NCI-H345 treated with DMSO at 0.1 percent for 48 hours (cell line): Measurements from ENCODE around the gene KRT37.
"Not testable (repeated sequence)": the region's sequence is repeated elsewhere in the genome, so short reads cannot be mapped to it uniquely, and the experiment has no call there.

Experiments
- DNase-seq: peaks from one replicate; lab custom pipeline; 2025; ENCODE audit not compliant: unreplicated experiment; lab: John Stamatoyannopoulos, UW

Gene KRT37

DNA sequence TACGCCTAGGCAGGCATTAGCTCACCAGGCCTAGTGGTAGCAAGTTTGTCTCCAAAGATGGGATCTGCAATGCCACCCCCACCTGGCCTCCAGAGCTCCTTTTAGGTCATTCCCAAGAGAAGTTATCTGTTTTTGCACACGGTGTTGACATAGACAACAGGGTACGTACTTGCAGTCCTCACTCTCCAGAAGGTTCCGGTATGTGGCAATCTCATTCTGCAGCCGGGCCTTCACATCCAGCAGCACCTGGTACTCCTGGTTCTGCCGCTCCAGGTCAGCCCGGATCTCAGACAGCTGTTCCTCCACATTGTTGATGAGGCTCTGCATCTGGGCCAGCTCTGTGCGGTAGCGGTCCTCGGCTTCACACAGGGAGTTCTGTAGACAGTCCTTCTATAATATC lies 17.2 kb downstream of the KRT37 start:
- no peak for DNase-seq

DNA sequence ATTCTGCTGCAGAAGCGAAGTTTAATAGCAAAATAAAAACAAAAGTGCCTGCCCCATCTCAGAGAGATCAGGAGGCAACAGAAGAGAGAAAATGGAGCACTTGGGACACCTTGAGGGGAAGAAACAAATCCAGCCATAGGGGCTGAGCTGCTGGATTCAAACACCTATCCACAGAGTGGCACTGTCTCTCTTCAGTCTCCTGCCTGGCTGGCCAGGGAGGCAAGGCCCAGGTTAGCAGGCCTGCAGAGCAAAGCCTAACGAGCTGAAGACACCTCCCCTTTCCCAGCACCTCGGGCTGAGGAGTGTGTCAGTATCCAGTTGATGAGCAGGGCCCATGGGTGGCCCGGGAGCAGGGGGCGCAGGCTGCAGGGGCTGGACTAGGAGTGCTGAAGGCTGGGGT lies 18.2 kb downstream of the KRT37 start:
- DNase-seq, result no peak

- no peak for DNase-seq
These were observed 20.2 kb downstream of the KRT37 start for GRCh38 chr17:41404024-41404671.

- DNase-seq, result no peak
These were observed 20.9 kb downstream of the KRT37 start for GRCh38 chr17:41403404-41404023.

GRCh38 chr17:41402161-41402560 lies 22.2 kb downstream of the KRT37 start:
- no peak for DNase-seq

DNA sequence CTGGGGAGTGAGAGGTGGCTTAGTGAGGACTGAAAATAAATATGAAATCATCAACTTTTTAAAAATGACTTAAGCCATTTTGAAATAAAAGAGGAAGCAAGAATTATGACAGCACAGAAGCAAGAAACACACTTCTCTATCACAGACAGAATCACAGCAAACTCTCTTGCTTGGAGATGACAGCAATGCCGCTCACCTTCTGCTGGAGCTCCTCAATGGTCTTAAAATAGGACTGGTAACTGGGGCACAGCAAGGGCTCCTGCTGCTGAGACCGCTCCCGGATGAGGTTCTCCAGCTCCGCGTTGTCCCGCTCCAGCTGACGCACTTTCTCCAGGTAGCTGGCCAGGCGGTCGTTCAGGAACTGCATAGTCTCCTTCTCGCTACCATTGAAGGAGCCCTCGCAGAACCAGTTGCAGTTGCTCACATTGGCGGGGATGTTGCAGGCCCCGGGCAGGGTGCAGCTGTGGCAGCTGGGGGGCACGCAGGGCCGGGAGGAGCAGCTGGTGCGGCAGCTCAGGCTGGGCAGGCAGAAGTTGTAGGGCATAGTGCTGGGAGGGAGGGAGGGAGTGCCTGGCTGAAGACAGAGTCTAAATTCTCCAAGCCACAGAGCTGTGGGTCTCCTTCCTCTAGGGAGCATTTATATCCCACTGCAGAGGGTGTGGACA lies 27.3 kb downstream of the KRT37 start, which contains the start of gene KRT31:
TSS of gene KRT31 (minus strand) at position 613 of the 665 bp plus-strand sequence. CDS start at position 544, 69 bp downstream.
- DNase-seq, result no peak

GRCh38 chr17:41396340-41396739 lies 28.0 kb downstream of the KRT37 start:
- DNase-seq, result no peak

DNA sequence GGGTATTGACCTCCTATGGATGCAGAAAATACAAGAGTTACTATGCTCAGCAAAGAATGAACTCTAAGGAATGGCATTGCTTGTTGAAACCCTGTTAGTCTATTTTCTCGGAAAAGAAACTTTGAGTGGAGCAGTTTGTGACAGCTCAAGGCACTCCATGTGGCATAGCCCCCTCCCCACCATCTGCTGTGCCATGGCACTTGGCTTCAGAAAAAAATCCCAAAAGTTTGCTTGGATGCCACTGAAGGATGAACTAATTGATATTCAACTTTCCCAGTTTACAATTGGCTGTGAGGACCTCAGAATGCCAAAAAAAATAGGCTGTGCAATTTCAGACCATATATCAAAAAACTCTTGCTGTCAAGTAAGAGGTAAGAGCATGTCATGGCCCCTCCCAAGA lies 28.8 kb downstream of the KRT37 start:
- no peak for DNase-seq

- DNase-seq, result not testable (repeated sequence)
These were observed 29.3 kb downstream of the KRT37 start for GRCh38 chr17:41395044-41395443.

GRCh38 chr17:41394254-41394996 lies 30.0 kb downstream of the KRT37 start:
- DNase-seq, result no peak

DNA sequence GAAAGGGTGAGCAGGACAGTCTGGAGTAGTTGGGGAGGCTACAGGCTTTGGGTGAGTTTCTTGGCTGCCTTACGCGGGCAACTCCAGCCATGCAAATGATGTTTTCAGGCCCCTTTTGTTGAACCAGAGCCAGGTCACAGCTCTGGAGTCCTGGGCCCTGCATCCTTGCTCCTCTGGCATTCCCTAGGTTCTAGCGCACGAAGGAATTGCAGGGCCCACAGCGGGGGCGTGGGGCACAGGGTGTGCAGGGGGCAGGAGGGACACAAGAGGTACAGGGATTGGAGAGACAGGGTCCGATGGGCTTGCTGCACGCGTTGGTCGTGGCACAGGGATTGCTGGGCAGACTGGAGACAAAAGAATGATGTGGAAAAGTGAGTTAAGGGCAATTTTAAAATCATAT lies 30.6 kb downstream of the KRT37 start:
- no peak for DNase-seq

- no peak for DNase-seq
These were observed 31.1 kb downstream of the KRT37 start for GRCh38 chr17:41393294-41393693.

GRCh38 chr17:41392278-41392677 lies 32.1 kb downstream of the KRT37 start:
- no peak for DNase-seq

GRCh38 chr17:41391535-41391934 lies 32.9 kb downstream of the KRT37 start:
- no peak for DNase-seq

GRCh38 chr17:41390411-41390938 lies 33.9 kb downstream of the KRT37 start:
- no peak for DNase-seq

DNA sequence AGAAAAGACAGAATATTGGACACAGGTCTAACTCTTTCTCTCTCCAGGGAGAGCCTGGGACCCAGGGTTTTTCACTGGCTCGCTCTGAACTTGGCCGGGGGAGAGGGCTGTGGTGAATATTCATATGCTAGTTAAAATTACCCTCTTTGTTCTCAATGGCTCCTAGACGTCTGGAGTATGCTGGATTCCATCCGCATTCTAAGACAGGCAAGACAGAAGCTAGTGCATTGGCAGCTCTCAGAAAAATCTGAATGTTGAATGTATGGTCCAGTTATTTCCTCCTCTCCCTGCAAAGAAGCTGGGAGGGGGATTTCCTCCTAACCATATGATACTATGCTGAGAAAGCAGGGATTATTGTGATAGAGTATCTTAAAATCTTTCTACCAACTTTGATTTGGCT lies 36.7 kb downstream of the KRT37 start:
- DNase-seq, result no peak

GRCh38 chr17:41386227-41386626 lies 38.2 kb downstream of the KRT37 start:
- DNase-seq, result no peak

DNA sequence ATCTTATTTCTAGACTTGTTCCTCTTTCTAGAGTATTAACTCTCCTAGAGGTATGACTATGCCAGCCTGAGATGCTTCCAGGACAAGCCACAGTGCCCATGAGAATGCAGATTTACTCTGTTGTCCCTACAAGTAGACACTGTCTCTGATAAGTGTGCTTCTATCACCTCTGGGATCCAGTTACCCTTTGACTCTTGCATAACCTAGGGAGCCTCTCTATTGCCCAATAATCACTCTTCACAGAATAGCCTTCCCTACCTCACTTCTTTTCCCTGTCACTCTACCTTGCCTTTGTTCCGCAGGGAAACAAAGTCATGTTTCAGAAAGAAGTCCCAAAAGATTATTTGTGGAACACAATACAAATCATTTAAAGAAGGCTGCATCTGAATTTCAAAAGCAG lies 40.7 kb downstream of the KRT37 start:
- DNase-seq, result no peak

DNA sequence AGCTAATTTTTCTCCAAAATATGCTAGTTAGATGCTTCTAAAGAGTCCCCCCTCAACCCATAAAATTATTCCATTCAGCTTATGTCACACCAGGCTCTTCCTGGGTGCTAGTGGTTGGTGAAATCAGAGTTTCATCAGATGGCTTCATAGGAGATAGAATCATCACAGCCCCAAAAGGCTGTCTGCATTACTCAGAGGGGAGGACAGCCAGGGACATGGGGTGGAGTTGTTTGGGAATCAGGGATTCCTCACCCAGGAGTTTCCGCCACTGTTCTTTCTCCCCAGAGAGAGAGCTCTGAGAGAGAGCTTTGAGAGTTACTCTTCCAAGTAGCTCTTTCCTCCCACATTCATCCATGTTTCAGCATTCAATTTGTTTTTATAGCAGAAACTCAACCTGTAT lies 42.0 kb downstream of the KRT37 start:
- DNase-seq, result no peak

- not testable (repeated sequence) for DNase-seq
These were observed 42.4 kb downstream of the KRT37 start, which contains the start of gene KRT34 for GRCh38 chr17:41381943-41382342. KRT34 (minus strand) TSS chr17:41382306; CDS start chr17:41382246, 60 bp downstream.

DNA sequence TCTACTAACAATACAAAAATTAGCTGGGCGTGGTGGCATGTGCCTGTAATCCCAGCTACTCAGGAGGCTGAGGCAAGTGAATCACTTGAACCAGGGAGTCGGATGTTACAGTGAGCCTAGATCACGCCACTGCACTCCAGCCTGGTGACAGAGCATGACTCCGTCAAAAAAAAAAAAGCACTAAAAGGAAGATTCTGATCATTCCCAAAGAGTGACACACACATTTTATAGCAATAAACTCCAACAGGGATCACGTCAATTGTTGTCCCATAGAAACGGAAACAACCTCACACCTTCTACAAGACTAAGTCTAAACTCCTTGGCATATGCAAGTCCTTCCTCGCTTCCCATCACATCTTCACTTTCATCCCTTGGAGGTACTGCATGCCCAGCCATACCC lies 44.3 kb downstream of the KRT37 start:
- DNase-seq, result not testable (repeated sequence)
